HS-5 (cell line): ENCODE results near the gene SRPRB.

ENCODE experiments used
- DNase-seq: peaks from one replicate; pipeline ENCODE4 v3.0.0-alpha.2; 2012; ENCODE audit warnings: low read depth

SRPRB gene

GRCh38 chr3:133805702-133806475 lies at the start of gene SRPRB:
SRPRB (plus strand) TSS chr3:133805815; CDS start chr3:133805849, 34 bp downstream.
- DNase-seq, result peak; percentile 72

- DNase-seq, result no peak
These were observed 48.6 kb upstream of the SRPRB start for GRCh38 chr3:133756716-133757694.

- no peak for DNase-seq
These were observed 47.7 kb upstream of the SRPRB start for GRCh38 chr3:133757701-133758567.

- no peak for DNase-seq
These were observed 47.1 kb upstream of the SRPRB start for GRCh38 chr3:133758568-133758928.

- no peak for DNase-seq
These were observed 46.5 kb upstream of the SRPRB start for GRCh38 chr3:133758964-133759739.

- DNase-seq, result no peak
These were observed 45.8 kb upstream of the SRPRB start for GRCh38 chr3:133759740-133760305.

- no peak for DNase-seq
These were observed 44.7 kb upstream of the SRPRB start for GRCh38 chr3:133760916-133761315.

GRCh38 chr3:133761605-133762484 lies 43.8 kb upstream of the SRPRB start:
- no peak for DNase-seq

GRCh38 chr3:133762539-133762938 lies 43.1 kb upstream of the SRPRB start:
- no peak for DNase-seq

- DNase-seq, result no peak
These were observed 41.6 kb upstream of the SRPRB start for GRCh38 chr3:133763797-133764683.

GRCh38 chr3:133765256-133765655 lies 40.4 kb upstream of the SRPRB start:
- DNase-seq, result no peak

GRCh38 chr3:133767607-133768006 lies 38.0 kb upstream of the SRPRB start:
- no peak for DNase-seq

GRCh38 chr3:133769536-133769935 lies 36.1 kb upstream of the SRPRB start:
- no peak for DNase-seq

GRCh38 chr3:133773732-133774131 lies 31.9 kb upstream of the SRPRB start:
- DNase-seq, result no peak

GRCh38 chr3:133775309-133775708 lies 30.3 kb upstream of the SRPRB start:
- DNase-seq, result no peak

- no peak for DNase-seq
These were observed 29.8 kb upstream of the SRPRB start for GRCh38 chr3:133775835-133776234.

GRCh38 chr3:133776794-133777438 lies 28.7 kb upstream of the SRPRB start:
- DNase-seq, result no peak
